ENCODE results near the gene RTF2.
"Not testable (repeated sequence)": the region's sequence is repeated elsewhere in the genome, so short reads cannot be mapped to it uniquely, and the experiment has no call there.

RTF2 gene

GRCh38 chr20:56483970-56484369, 15.5 kb downstream of the RTF2 start:
- in situ Hi-C loops (cut with MboI; ENCODE audit: low sequenced_read_pairs), result no loop called here

- in situ Hi-C loops (cut with MboI; ENCODE audit: low sequenced_read_pairs), result no loop called here
These were observed 18.8 kb downstream of the RTF2 start for GRCh38 chr20:56487216-56487615.

- in situ Hi-C loops (cut with MboI; ENCODE audit: low sequenced_read_pairs), result no loop called here
These were observed 20.1 kb downstream of the RTF2 start for GRCh38 chr20:56488566-56488965.

GRCh38 chr20:56501116-56501515, 32.7 kb downstream of the RTF2 start:
- in situ Hi-C loops (cut with MboI; ENCODE audit: low sequenced_read_pairs), result no loop called here

- in situ Hi-C loops (cut with MboI; ENCODE audit: low sequenced_read_pairs), result no loop called here
These were observed 35.5 kb downstream of the RTF2 start for GRCh38 chr20:56503916-56504315.

GRCh38 chr20:56504373-56505005, 36.1 kb downstream of the RTF2 start:
- in situ Hi-C loops (cut with MboI; ENCODE audit: low sequenced_read_pairs), result no loop called here

- in situ Hi-C loops (cut with MboI; ENCODE audit: low sequenced_read_pairs), result no loop called here
These were observed 37.7 kb downstream of the RTF2 start for GRCh38 chr20:56506103-56506502.

- in situ Hi-C loops (cut with MboI; ENCODE audit: low sequenced_read_pairs), result no loop called here
These were observed 43.5 kb downstream of the RTF2 start for GRCh38 chr20:56511926-56512325.

- in situ Hi-C loops (cut with MboI; ENCODE audit: low sequenced_read_pairs), result no loop called here
These were observed 45.0 kb downstream of the RTF2 start for GRCh38 chr20:56513161-56514150.

GRCh38 chr20:56516631-56517030, 48.2 kb downstream of the RTF2 start:
- in situ Hi-C loops (cut with MboI; ENCODE audit: low sequenced_read_pairs), result no loop called here

GRCh38 chr20:56517211-56517610, 48.8 kb downstream of the RTF2 start:
- in situ Hi-C loops (cut with MboI; ENCODE audit: low sequenced_read_pairs), result no loop called here

- in situ Hi-C loops (cut with MboI; ENCODE audit: low sequenced_read_pairs), result no loop called here
These were observed 49.2 kb downstream of the RTF2 start for GRCh38 chr20:56517641-56518040.

GRCh38 chr20:56518126-56518525, 49.7 kb downstream of the RTF2 start:
- in situ Hi-C loops (cut with MboI; ENCODE audit: low sequenced_read_pairs), result no loop called here

- in situ Hi-C loops (cut with MboI; ENCODE audit: low sequenced_read_pairs), result no loop called here
These were observed 50.4 kb downstream of the RTF2 start for GRCh38 chr20:56518721-56519398.

- in situ Hi-C loops (cut with MboI; ENCODE audit: low sequenced_read_pairs), result no loop called here
These were observed 51.1 kb downstream of the RTF2 start for GRCh38 chr20:56519551-56519950.

GRCh38 chr20:56520180-56520579, 51.8 kb downstream of the RTF2 start:
- in situ Hi-C loops (cut with MboI; ENCODE audit: low sequenced_read_pairs), result no loop called here

GRCh38 chr20:56520746-56521354, 52.4 kb downstream of the RTF2 start:
- in situ Hi-C loops (cut with MboI; ENCODE audit: low sequenced_read_pairs), result not testable (repeated sequence)

GRCh38 chr20:56522311-56522710, 53.9 kb downstream of the RTF2 start:
- in situ Hi-C loops (cut with MboI; ENCODE audit: low sequenced_read_pairs), result no loop called here

- in situ Hi-C loops (cut with MboI; ENCODE audit: low sequenced_read_pairs), result not testable (repeated sequence)
These were observed 56.0 kb downstream of the RTF2 start, which contains the start of gene FAM209A for GRCh38 chr20:56524444-56524843. Gene FAM209A (plus strand): TSS chr20:56524744. CDS start chr20:56524809, 65 bp downstream.

- in situ Hi-C loops (cut with MboI; ENCODE audit: low sequenced_read_pairs), result no loop called here
These were observed 59.1 kb downstream of the RTF2 start for GRCh38 chr20:56527521-56527920.

GRCh38 chr20:56532946-56533345, 64.5 kb downstream of the RTF2 start, which contains the start of gene FAM209B:
Gene FAM209B (plus strand): TSS chr20:56533246. CDS start chr20:56533342, 96 bp downstream.
- in situ Hi-C loops (cut with MboI; ENCODE audit: low sequenced_read_pairs), result not testable (repeated sequence)

Data from HL-60/S4 (cell line).